Endothelial cell of umbilical vein (primary cell): Measurements from ENCODE around the gene RNF168. TPM values are rescaled to one million over a fixed set of nuclear protein-coding genes. Genes with fewer than 3 reads are reported as not detected.
A peak's percentile ranks its signal among the peaks of the same experiment; 100 is the strongest.

Experiments
- Bru-seq: library from RNA; stranded (reverse); fragments of 400-500 nt; gene quantifications from one replicate; lab custom pipeline; 2021; lab: Mats Ljungman, UMichigan
- BruChase-seq, 2 experiments: library from RNA; stranded (reverse); fragments of 400-500 nt; gene quantifications; one replicate each; lab custom pipeline; 2021; lab: Mats Ljungman, UMichigan
- BruUV-seq: library from RNA; stranded (reverse); fragments of 400-500 nt; replicated peaks from 2 replicates; lab custom pipeline; 2021; lab: Mats Ljungman, UMichigan
- CTCF ChIA-PET: fragments of 300-600, 350-600 bp; sonication (Branson Sonifier 250); formaldehyde crosslinking; loops from one replicate; lab custom pipeline; 2021; ENCODE audit warnings: antibody characterized with exemption, inconsistent platforms; lab: Charles Lee
- POLR2A ChIA-PET: fragments of 300-600, 350-600 bp; sonication (Branson Sonifier 250); formaldehyde crosslinking; loops from one replicate; lab custom pipeline; 2021; ENCODE audit warnings: antibody characterized with exemption, inconsistent platforms; lab: Charles Lee
- DNase-seq: peaks from one replicate; pipeline ENCODE4 v3.0.0-alpha.2; 2011; ENCODE audit warnings: low read depth, low spot score
- FAIRE-seq: peaks from 2 replicates; lab custom pipeline; 2011; peaks lifted over from hg19 to GRCh38; lab: Jason Lieb, UNC
- H2AFZ ChIP-seq: 2 replicates; pipeline ENCODE4 v1.6.0; 2012; ENCODE audit warnings: low read depth, low read length, control low read depth, inconsistent platforms
- H3K27ac ChIP-seq: 2 replicates; pipeline ENCODE4 v1.5.1; 2011; ENCODE audit warnings: low read depth, mild to moderate bottlenecking, control low read depth, low read length, moderate library complexity; ENCODE audit not compliant: insufficient read depth
- H3K27me3 ChIP-seq, 2 experiments: 2 replicates each; pipeline versions ENCODE4 v1.6.0 to v1.6.1; 2011; ENCODE audit warnings: low read length in 2 of 2, mixed read lengths in 1 of 2; ENCODE audit not compliant: control insufficient read depth in 2 of 2, insufficient read depth in 2 of 2
- H3K36me3 ChIP-seq, 2 experiments: 2 replicates in 1 of 2; 3 replicates in 1 of 2; pipeline ENCODE4 v1.5.1; 2011; ENCODE audit warnings: low read length in 2 of 2, mild to moderate bottlenecking in 1 of 2, moderate library complexity in 1 of 2; ENCODE audit not compliant: control insufficient read depth in 2 of 2, insufficient read depth in 2 of 2; ENCODE audit errors: extremely low read depth in 1 of 2
- H3K4me1 ChIP-seq: 3 replicates; pipeline ENCODE4 v1.5.1; 2011; ENCODE audit warnings: mild to moderate bottlenecking, low read length; ENCODE audit not compliant: control insufficient read depth, insufficient read depth; ENCODE audit errors: extremely low read depth
- H3K4me2 ChIP-seq: 2 replicates; pipeline ENCODE4 v1.6.1; 2011; ENCODE audit warnings: low read length, control low read depth, mixed read lengths; ENCODE audit not compliant: insufficient read depth
- H3K4me3 ChIP-seq, 3 experiments: fragments of 200-600 bp in 1 of 3; sonication (generic), shearing (Covaris generic) in 1 of 3; replicated peaks in 1 of 3; 2 replicates each; pipeline ENCODE4 v1.5.1; 2011 to 2016; ENCODE audit warnings: control low read depth in 3 of 3, low read length in 3 of 3, mild to moderate bottlenecking in 2 of 3, inconsistent platforms in 1 of 3, low read depth in 1 of 3, moderate library complexity in 1 of 3; ENCODE audit not compliant: insufficient read depth in 1 of 3
- H3K79me2 ChIP-seq: 2 replicates; pipeline ENCODE4 v1.6.0; 2012; ENCODE audit warnings: low read length, inconsistent platforms; ENCODE audit not compliant: control insufficient read depth, insufficient read depth
- H3K9ac ChIP-seq: replicated peaks from 2 replicates; pipeline ENCODE3; 2011; ENCODE audit warnings: low read length, control low read depth; ENCODE audit not compliant: insufficient read depth; ENCODE audit errors: extremely low read depth
- H3K9me1 ChIP-seq: replicated peaks from 3 replicates; pipeline ENCODE4 v1.6.0; 2011; ENCODE audit warnings: mild to moderate bottlenecking, low read length; ENCODE audit not compliant: control insufficient read depth, insufficient read depth; ENCODE audit errors: extremely low read depth
- H3K9me3 ChIP-seq: replicated peaks from 2 replicates; pipeline ENCODE4 v1.5.1; 2012; ENCODE audit warnings: low read length, inconsistent platforms; ENCODE audit not compliant: control insufficient read depth, insufficient read depth
- H4K20me1 ChIP-seq: replicated peaks from 2 replicates; pipeline ENCODE3; 2011; ENCODE audit warnings: mild to moderate bottlenecking, low read length; ENCODE audit not compliant: control insufficient read depth, insufficient read depth; ENCODE audit errors: extremely low read depth
- GATA2 ChIP-seq: IDR thresholded peaks from 2 replicates; pipeline ENCODE4 v1.7.0; 2011; ENCODE audit warnings: low read depth, mild to moderate bottlenecking, moderate library complexity, mixed read lengths, low read length; ENCODE audit not compliant: insufficient read length, insufficient read depth
- JUN ChIP-seq: IDR thresholded peaks from 2 replicates; pipeline ENCODE4 v1.6.1; 2011; ENCODE audit warnings: borderline replicate concordance, low read depth; ENCODE audit not compliant: insufficient read length, insufficient read depth
- MYC ChIP-seq: IDR thresholded peaks from one replicate; pipeline ENCODE4 v1.6.1; 2011; ENCODE audit warnings: mild to moderate bottlenecking, low read depth, low read length
- POLR2A ChIP-seq: IDR thresholded peaks from 2 replicates; pipeline ENCODE4 v1.6.1; 2012; ENCODE audit warnings: low read depth, mild to moderate bottlenecking, control low read depth, low read length
- POLR2AphosphoS5 ChIP-seq: IDR thresholded peaks from 2 replicates; pipeline ENCODE4 v1.6.1; 2012; ENCODE audit warnings: low read depth, mild to moderate bottlenecking, control low read depth, low read length, moderate library complexity; ENCODE audit not compliant: insufficient read depth
- dilution Hi-C: fragments of 300-500 bp; cut with MboI; formaldehyde crosslinking; loops from one replicate; pipeline ENCODE4 v1.15.0; 2019; ENCODE audit warnings: low sequenced_read_pairs; ENCODE audit not compliant: extremely low pct_ligation_motif_present
- intact Hi-C: fragments of 100-400 bp; cut with micrococcal nuclease; formaldehyde crosslinking; loops from one replicate; pipeline ENCODE4 v1.10.0; 2022
- long read RNA-seq: library from polyadenylated mRNA; stranded (forward); transcript quantifications from one replicate; pipeline ENCODE4 v2.0.0, GENCODE V29; 2021
- polyA minus RNA-seq, 3 experiments: library from RNA; depleted of rRNA, polyadenylated mRNA; stranded (reverse); fragments of >200 nt; gene quantifications; 1 replicate in 1 of 3; 2 replicates in 2 of 3; pipeline ENCODE4 v1.2.3, GENCODE V29; 2011
- polyA plus RNA-seq, 4 experiments: library from polyadenylated mRNA; depleted of rRNA in 3 of 4; stranded (reverse) in 3 of 4; unstranded in 1 of 4; fragments of >200 nt; gene quantifications; 2 replicates each; pipeline versions ENCODE4 v1.2.1 to v1.2.3, GENCODE V29; 2011 to 2012; ENCODE audit warnings: missing spikeins in 1 of 4
- total RNA-seq: library from RNA; stranded (reverse); gene quantifications from 2 replicates; pipeline ENCODE4 v1.2.3, GENCODE V29; 2021

The RNF168 gene, protein sequence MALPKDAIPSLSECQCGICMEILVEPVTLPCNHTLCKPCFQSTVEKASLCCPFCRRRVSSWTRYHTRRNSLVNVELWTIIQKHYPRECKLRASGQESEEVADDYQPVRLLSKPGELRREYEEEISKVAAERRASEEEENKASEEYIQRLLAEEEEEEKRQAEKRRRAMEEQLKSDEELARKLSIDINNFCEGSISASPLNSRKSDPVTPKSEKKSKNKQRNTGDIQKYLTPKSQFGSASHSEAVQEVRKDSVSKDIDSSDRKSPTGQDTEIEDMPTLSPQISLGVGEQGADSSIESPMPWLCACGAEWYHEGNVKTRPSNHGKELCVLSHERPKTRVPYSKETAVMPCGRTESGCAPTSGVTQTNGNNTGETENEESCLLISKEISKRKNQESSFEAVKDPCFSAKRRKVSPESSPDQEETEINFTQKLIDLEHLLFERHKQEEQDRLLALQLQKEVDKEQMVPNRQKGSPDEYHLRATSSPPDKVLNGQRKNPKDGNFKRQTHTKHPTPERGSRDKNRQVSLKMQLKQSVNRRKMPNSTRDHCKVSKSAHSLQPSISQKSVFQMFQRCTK
- 32.9 and 34.9 TPM in 2 replicates for total RNA-seq
- 2.7 and 4.0 TPM in 2 replicates for polyA plus RNA-seq
- polyA plus RNA-seq (2011; cell fraction: cytosol; rRNA removed): 4.9 and 5.4 TPM in 2 replicates
- 7.5 and 9.4 TPM in 2 replicates for polyA plus RNA-seq (2011; cell fraction: nucleus; rRNA removed)
- 10.4 and 12.2 TPM in 2 replicates for polyA plus RNA-seq (2012)
- 19.7 and 25.7 TPM in 2 replicates for polyA minus RNA-seq
- polyA minus RNA-seq (2011; cell fraction: cytosol; rRNA and poly(A)+ RNA removed): 34.1 TPM
- 23.3 and 24.1 TPM in 2 replicates for polyA minus RNA-seq (2011; cell fraction: nucleus; rRNA and poly(A)+ RNA removed)
- percentile 90 among the genes with signal in this experiment for Bru-seq, nascent RNA
- percentile 89 among the genes with signal in this experiment for BruChase-seq, experiment 1, labeled RNA remaining after a 6-hour chase
- BruChase-seq, experiment 2, labeled RNA remaining after a 2-hour chase: percentile 90 among the genes with signal in this experiment
- long read RNA-seq, full-length matches to known transcripts: 10 of 39 reads
- long read RNA-seq, partial matches to known transcripts: 2 of 39 reads
- long read RNA-seq, other reads (novel, unspliced or antisense): 27 of 39 reads

DNA sequence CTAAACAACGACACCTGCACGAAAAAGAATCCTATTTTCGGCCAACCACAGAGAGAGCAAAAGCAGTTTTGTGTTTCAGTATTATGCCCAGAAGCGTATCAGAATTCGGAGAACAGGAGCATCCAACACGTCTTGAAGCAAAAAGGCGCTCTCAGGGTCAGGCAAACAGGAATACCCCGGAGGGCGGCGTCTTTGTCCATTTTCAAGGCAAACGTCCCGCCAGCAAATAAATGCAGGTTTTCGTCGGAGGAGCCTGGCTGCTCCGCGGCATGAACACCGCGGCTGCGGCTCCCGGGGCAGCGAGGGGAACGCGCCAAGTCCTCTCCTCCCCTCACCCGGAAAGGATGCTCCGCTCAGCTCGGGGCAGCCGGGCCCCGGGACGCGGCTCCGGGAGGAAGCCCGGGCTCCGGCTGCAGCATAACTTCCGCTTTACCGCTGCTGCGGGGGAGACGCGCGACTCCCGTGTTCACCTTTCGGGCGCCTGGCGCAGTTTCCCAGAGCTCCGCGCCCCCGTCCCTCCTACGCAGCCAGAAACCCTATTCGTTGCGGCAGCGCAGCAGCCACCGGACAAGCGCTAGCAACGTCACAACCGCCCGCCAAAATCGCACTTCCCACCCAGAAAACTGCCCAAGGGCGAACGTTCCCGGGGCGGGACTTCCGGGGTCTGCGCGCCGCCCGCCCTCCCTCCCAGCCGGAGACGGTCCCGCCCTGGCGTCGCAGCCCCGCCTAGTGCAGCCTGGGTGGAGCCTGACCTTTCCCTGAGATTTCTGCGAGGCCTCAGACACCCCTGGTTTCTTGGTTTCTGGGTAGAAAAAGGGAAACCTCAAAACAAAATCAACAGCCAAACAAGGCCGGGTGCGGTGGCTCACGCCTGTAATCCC, at the start of gene RNF168:
Gene RNF168, minus strand, starts transcription at position 573 of the 881 bp plus-strand sequence. CDS start 595 bp downstream, outside the sequence.
- peak within 1 kb of the TSS; percentile 61 to 84 (median 67) for H3K4me3 ChIP-seq
- peak within 1 kb of the TSS; percentile 45 for H2AFZ ChIP-seq
- ChIA-PET POLR2A (interaction anchor here (0.6 kb wide), 1 partner anchor 107 kb away, joined by 6 read pairs; no protein-coding TSS in a partner anchor), CTCF (interaction anchor here (1.0 to 4.0 kb wide), 3 partner anchors 16 to 25 kb away, joined by 3 to 17 read pairs (median 4); no protein-coding TSS in a partner anchor)
- H3K4me1 ChIP-seq: peaks cover 13% of the 10 kb centered on the region
- peak; percentile 79 for TF ChIP-seq POLR2A
- no peak for TF ChIP-seq GATA2
- TF ChIP-seq MYC: no peak
- TF ChIP-seq POLR2AphosphoS5: peak; percentile 66
- no peak for TF ChIP-seq JUN
- BruUV-seq: TSS peak; percentile 46
- no peaks in the 10 kb centered on the region for H3K9me3 ChIP-seq
- H4K20me1 ChIP-seq: no peaks in the 10 kb centered on the region
- H3K27me3 ChIP-seq: peaks cover 0 to 2% of the 10 kb centered on the region in 2 experiments
- peak within 1 kb of the TSS; percentile 47 for H3K4me2 ChIP-seq
- intact Hi-C loops: loop anchor here (1.0 to 5.0 kb wide), 6 partner anchors 25 to 421 kb away; partner anchors contain the start of genes DYNLT2B, PCYT1A, TFRC and UBXN7
- DNase-seq: peak; percentile 93
- H3K9me1 ChIP-seq: no peaks in the 10 kb centered on the region
- FAIRE-seq: peak; percentile 92
- dilution Hi-C loops: no loop called here
- peak within 1 kb of the TSS; percentile 85 for H3K27ac ChIP-seq
- H3K79me2 ChIP-seq: peaks cover 43% of the 10 kb centered on the region
- H3K9ac ChIP-seq: peak within 1 kb of the TSS; percentile 75
- H3K36me3 ChIP-seq: no peaks in the 10 kb centered on the region
